GM18519 (cell line): ENCODE data around the gene CHCHD10.

ENCODE experiments used
- ATAC-seq: cut with Tn5 transposase; IDR thresholded peaks from one replicate; pipeline ENCODE4 v1.9.1; 2021; ENCODE audit warnings: mild to moderate bottlenecking, moderate library complexity; ENCODE audit not compliant: unreplicated experiment, low FRiP score

Gene CHCHD10

DNA sequence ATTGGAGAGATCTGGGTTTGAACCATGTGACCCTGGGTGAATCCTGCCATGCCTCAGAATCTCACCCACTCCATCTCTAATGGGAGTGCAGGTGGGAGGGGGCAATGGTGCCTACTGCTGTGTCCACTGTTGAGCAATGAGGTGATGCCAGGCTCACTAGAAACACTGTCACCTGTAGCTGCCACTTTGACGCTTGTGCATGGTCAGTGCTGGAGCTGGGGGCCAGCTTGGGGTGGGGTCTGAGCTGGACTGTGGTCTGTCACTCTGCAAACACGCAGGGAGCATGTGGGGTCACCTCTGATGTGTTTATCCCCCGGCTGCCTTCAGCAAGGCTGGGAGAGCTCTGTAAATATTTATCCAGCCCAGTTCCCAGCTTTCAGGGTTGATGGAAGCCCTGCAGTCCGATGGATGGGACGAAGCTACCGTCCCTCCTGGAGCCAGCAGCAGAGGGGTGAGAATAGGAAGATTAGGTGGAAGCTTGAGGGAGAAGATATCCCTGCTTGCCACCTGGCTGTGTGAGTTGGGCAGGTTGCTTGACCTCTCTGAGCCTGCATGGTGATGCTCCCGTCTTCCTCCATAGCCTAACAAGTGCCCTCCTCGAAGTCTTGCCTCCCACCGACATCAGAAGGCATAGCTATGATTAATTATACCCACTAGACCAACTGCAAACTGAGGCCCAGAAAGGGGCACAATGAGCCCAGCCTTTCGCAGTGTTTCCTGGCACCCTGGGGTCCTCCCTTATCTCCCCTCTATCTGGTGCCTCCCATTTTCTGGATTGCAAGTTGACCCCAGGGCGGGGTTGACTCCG is 6.5 kb upstream of the CHCHD10 start:
- ATAC-seq: no peak

DNA sequence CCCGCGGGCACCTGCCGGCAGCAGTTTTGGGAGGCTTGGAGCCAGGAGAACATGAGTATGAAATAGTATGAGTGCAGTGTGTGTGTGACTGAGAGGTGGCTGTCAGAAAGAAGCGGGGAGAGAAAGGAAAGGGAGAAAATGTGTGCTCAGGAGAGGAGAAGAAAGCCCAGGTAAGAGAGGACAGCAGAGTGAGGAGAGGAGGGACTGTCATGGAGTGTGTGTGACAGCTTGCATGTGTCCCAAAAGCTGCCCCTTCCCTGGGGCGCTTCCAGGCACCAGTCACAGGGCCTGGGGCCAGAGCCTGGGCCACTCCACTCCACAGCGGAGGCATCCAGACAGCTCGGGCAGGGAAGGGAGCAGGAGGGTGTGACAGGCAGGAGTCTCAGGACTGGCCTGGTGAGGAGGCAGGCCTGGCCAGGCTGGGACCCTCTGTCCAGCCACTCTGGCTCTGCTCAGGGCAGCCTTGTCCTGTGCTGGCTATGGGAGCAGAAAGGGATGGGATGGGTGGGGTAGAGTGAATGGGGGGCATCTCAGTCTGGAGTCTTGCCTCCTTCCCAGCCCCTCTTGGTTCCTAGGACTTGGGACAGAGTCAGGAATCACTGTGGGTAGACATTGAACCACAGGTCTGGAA is 5.8 kb upstream of the CHCHD10 start:
- no peak for ATAC-seq

DNA sequence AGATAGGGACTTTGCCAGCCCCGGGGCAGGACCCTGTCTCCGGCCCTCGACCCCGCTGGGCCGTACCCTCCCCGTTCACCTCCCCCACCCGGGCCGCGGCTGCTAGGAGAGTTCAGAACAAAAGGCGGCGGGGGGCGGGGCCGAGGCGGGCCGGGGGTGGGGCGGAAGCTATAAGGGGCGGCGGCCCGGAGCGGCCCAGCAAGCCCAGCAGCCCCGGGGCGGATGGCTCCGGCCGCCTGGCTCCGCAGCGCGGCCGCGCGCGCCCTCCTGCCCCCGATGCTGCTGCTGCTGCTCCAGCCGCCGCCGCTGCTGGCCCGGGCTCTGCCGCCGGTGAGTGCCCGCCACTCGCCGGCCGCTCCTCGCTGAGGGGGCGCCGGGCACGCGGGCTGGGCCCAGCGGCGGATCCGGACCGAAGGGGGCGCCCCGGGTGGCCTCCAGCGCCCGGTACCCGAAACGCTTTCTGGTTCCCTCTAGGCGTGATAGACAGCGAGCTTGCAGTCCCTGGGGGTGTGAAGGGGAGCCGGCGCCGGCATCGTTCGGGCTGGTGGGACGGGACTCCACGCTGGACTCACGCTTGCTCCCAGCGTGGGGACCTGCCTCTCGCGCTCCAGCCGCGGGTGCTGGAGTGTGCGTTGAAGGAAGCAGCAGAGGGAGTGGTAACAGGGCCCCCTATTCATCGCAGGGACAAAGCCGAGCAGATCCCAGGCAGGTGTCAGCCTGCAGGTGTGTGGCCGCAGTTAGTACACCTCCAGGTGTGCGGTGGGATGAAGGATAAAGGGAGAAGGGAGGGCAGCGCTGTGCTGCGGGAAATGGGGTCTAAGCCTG is 5.1 kb upstream of the CHCHD10 start, which contains the start of gene MMP11:
Gene MMP11 (plus strand): TSS at position 201 of the 825 bp plus-strand sequence. CDS start 22 bp downstream, at position 223.
- no peak for ATAC-seq

DNA sequence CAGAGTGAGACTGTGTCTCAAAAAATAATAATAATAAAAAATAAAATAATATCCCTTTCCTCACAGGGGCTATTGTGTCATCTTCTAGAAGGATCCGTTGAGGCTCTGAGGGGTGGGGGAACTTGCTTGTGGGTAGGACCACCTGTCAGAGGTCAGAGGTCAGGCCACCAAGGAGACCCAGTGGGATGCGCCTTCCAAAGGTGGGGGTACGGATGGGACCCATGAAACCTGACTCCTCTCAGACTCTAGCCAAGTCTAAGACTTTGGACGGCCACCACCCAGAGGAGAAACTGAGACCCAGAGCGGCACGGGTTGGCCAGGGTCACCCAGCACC is 4.5 kb upstream of the CHCHD10 start:
- no peak for ATAC-seq

DNA sequence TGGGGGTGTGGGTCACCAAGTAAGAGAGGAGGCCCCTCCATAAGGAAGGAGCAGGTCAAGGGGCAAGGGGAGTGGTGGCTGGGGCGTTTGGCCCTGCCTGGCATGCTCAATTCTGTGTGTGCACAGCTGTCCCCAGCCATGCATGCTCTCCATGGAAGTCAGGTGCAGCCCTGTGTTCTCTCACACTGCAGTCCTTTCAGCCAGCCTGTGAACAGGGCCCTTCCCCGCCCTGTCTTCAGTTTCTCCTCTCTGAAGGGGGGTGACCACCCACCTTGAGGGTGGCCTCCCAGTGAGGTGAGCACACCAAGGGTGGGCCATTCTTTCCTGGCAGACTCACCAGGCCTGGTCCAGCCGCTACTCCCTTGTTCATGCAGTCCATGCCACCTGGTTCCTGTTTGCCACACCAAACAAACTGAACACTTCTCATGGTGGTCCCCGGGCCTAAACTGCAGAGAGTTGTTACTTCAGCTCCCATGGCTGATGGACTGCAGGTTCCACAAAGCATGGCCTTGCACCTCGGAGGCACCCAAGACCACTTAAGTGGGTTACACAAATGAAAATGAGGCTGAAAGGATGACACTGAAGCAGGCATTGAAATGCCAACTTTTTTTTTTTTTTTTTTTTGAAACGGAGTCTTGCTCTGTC is 1.7 kb upstream of the CHCHD10 start:
- no peak for ATAC-seq

DNA sequence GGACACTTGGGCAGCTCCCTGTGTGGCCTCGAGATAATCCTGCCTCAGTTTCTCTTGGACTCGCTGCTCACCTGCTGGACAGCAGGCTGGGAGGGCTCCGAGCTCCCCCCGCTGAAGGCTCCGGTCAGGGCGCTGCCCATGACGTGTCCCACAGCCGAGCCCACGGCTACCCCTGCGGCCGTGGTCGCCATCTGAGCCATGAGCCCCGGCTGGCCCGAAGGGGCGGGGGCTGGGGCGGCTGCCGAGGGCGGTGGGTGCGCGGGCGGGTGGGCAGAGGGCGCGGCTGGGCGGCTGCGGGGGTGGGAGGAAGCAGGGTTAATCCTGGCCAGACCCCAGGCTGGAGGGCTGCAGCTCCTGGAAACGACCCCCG is 484 bp downstream of the CHCHD10 start:
- ATAC-seq: no peak

DNA sequence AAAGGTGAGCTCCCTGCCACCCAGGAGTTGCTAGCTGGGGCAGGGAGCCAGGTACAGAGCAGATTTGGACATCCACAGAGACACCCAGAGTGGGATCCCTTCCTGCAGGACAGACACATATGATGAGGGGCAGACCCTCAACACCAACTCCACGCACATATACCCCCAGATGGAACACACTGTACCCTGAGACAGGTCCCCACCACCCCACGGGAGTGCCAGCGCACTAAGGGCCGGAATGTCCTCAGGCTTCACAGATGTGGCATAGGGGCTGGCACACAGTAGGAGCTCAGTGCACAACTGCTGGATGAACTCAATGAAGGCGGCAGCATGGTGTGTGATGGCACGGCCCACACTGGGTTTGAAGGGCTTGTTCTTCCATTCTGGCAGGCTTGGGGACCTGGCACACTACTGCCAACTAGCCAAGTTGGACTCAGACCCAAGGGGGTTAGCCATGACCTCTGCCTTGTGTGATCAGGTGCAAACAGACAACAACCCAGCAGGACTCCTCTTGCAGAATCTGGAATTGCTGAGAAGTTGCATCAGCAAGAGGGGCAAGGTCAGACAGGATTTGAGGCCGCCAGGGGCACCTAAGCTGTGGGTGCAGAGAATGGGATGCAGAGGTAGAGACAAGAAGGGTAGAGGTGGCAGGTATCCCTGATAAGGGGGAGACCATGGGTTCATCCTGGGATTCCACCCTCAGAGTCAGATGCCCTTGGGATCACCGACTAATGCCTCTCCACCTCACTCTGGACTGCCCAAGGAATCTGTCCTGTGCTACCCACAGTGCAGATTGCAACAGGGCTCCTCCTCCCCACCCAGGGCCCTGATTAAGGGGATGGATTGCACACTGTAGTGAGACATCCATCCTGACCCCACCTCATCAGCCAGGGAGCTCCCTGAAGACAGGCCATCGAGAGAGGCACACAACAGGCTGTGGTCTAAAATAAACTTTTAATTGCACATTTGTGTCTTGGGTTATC is 2.6 kb downstream of the CHCHD10 start:
- ATAC-seq: no peak

DNA sequence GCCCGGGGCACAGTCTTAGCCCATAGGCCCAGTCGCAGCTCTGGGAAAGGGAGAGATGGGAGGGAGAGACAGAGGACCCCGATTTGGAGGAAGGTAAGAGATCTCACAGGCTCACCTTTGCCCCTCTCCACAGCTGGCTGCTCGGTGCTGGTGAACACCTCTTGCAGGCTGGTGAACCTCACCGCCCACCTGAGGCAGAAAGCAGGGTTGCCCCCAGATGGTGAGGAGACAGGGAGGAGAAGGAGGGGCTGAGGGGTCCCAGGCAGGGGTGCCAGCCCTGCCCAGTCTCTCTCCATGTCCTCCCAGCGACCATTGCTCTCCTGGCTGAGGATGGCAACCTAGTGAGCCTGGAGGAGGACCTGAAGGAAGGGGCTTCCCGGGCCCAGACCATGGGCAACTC is 3.8 kb downstream of the CHCHD10 start:
- ATAC-seq: no peak

DNA sequence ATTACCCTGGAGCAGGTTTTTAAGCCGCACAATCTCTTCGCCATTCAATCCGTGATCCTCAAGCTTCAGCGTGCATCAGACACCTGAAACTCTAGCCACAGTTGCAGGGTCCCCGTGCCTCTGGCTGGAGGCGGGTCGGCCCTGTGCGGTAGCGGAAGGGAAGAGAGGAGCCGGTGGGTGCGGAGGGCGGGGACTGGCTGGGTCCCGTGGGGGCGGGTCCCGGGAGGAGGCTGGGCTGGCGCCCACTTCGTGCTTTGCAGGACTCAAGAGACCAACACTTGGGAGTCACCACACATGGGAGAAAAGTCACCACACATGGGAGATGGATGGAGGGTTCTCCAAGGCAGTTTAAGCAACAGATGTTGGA is 4.2 kb downstream of the CHCHD10 start:
- ATAC-seq: no peak

DNA sequence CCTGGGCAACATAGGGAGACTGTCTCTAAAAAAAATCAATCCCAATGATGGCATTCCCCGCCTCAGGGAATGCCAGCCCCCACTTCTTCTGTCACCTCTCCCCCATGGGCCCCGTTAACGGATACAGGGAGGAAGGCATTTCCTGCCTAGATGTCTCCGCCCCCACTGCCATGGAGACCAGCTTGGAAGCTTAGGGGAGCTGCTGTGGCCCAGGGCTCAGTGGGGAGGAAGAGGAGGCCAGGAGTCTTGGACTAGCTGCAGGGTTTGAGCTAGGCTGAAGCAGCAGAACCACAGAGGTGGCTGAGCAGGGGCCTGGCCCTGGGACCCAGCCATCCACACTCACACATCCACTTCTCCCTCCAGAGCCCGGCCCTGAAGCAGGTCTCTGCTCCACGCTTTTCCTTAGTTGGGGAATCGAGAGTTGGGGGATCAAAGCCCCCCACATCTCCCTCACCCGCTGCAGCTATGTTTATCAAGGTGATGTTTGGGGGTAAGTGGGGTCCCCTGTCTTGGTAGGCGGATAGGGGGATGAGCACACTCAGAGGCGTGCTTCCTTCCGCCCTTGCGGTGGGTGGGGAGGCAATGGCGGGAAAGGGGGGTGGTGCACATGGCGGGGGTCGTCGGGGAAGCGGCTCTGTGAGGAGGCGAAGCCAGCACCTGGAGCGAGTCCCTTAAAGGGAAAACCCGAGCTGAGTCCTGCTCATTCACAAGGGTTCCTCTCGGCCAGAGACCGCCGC is 4.8 kb downstream of the CHCHD10 start, which contains the start of gene C22orf15:
Gene C22orf15 (plus strand): TSS at position 149 of the 737 bp plus-strand sequence. CDS start 317 bp downstream, at position 466.
- no peak for ATAC-seq

DNA sequence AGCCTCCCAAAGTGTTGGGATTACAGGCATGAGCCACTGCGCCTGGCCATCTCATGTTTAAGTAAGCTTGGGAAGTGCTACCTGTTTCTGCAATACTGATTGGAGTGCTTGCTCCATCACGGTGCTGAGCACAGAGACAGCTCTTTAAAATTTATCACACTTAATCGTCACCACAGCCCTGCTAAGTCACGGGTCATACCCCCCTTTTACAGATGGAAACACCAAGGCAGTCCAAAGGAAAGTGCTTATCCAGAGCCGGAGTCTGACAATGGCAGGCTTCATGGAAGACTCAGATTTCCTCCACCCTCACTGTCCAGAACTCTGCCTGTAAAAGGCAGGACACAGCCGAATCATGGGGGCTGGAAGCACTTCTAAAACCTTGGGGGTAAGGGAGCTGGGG is 7.7 kb downstream of the CHCHD10 start:
- ATAC-seq: no peak

DNA sequence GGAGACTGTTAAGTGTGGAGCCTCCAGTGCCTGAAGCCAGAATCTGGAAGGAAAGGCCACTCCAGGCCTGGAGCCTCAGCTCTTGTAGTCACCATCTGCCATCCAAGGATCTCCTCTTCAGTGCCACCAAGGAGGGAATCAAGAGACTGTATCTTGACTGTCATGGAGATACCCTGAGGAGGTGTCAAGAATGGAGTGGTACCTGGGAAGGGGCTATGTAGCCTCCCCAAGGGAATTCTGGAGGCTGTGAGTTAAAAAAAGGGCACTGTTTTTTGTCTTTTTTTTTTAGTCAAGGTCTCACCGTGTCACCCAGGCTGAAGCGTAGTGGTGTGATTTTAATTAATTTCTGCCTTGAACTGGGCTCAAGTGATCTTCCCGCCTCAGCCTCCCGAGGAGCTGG is 8.2 kb downstream of the CHCHD10 start:
- no peak for ATAC-seq

DNA sequence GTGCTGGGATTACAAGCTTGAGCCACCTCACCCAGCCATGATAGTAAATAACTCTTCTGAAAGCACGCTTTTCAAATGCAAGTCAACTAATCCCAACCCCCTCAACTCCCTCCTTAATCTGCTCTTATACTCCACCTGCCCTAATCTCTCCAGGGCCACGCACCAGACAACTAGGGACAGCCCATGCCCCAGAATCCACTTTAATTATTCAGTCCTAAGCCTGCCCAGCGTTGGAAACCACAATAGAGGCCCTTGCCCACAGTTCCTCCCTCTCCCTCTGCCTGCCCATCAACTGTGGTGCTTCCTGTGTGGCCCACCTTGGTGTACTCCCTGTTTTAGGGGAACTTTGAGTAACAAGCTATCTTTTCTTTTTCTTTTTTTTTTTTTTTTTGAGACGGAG is 10.9 kb downstream of the CHCHD10 start:
- no peak for ATAC-seq

DNA sequence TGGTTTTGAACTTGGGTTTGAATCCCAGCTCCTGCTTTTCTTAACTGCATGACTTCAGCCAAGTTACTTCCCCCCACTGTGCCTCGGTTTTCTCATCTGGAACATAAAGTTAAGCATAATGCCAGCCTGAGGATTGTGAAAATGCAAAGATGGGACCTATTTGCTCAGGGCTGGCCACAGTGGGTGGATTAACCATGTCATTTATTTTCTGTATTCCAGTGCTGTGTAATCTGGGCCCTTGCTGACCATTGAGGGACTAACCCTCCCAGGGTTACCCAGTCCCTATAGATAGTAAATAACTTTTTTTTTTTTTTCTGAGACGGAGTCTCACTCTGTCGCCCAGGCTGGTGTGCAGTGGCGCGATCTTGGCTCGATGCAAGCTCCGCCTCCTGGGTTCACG is 12.1 kb downstream of the CHCHD10 start:
- ATAC-seq: no peak

DNA sequence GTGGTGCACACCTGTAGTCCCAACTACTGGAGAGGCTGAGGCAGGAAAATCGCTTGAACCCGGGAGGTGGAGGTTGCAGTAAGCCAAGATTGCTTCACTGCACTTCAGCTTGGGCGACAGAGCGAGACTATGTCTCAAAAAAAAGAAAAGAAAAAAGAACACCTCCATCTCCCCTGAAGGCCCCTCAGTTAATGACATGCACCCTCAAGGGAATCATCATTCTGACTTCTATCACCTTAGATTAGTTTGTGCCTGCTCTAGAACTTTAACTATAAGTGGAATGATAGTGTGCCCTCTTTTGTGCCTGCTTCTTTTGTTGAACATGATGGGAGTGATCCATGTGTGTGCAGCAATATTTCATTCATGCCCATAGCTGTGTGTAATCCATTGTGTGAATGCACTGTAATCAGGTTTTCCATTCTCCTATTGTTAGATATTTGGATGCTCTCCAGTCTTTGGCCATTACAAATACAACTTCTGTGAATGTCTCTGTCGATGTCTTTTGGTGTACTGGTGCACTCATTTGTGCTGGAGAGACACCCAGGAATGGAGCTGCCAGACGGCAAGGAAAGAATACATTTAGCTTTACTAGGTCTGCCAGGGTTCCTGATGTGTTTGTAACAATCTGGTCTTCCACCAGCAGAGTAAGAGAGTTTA is 12.7 kb downstream of the CHCHD10 start:
- no peak for ATAC-seq

DNA sequence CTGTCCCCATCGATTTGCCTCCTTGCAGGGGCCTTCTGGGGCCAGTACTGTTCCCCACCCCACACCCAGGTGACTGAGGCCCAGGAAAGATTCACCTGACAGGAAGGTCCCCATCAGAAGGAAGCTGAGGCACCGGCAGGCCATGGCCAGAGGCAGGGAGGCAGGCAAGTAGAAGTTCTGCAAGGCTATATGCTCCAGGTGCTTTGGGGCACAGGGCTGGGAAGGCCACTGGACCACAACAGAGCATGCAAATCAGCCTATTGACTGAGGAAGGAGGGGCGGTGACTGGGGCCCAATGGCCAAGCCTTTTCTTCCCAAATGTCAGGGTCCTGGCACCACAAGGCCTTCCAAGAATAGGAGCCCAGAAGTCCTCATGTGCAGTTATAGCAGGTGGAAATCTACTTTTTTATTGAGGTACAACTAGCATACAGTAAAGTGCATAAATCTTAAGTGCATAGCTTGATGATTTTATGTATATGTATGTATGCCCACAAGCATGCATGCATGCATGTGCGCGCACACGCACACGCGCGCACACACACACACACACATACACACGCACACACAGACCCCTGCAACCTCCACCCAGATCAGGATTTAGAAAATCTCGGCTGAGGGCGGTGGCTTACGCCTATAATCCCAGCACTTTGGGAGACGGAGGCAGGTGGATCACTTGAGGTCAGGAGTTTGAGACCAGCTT is 13.4 kb downstream of the CHCHD10 start, which contains the start of gene VPREB3:
Gene VPREB3 (minus strand): TSS at position 206 of the 700 bp plus-strand sequence. CDS start 62 bp downstream, at position 144.
- no peak for ATAC-seq

DNA sequence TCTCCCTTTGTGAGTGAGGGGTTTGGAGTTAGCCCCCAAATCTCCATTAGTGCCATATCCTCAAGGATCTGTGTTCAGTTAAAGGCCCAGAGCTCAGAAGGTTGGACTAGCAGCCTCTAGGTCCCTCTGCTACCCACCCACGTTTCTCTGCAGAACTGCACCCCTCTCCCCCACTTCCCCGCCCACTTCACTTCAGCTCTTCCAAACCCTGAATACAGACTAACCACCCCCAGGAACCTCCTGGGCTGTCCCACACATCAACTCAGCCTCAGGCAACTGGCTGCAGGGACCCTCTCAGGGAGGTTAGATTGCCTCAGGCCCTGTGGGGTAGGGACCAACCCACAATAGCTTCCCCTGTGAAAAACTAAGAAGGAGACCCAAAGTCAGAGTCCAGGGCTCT is 14.4 kb downstream of the CHCHD10 start:
- no peak for ATAC-seq

DNA sequence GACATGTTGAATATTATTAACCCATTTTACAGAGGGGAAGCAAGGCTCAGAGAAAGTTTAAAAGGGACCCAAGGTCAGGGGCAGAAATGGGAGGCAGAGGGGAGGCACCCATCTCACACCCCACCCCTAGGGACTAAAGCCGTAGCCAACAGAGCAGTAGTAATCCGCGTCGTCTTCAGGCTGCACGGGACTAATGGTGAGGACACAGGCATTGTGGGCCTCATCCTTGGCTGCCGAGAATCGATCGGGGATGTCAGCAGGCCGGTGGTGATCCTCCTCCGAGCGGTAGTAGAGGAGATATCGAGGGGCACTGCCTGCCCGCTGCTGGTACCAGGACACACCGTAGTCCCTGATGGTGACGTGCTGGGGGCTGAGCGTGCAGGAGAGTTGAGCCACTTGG is 15.0 kb downstream of the CHCHD10 start:
- no peak for ATAC-seq
